Thymus (tissue), 11 donors: ENCODE data around the gene BLVRB. TPM values are rescaled to one million over a fixed set of nuclear protein-coding genes. Genes with fewer than 3 reads are reported as not detected.
"Not testable (repeated sequence)": the region's sequence is repeated elsewhere in the genome, so short reads cannot be mapped to it uniquely, and the experiment has no call there.

Experiments used
- DNase-seq, 9 donors: peaks; one replicate each; pipeline ENCODE4 v3.0.0-alpha.2; 2013; ENCODE audit warnings: low spot score in 9 of 9, low read depth in 6 of 9, missing footprints in 1 of 9
- H3K27ac ChIP-seq, 2 donors: one replicate each; pipeline ENCODE4 v1.5.1; 2013; ENCODE audit warnings: control low read depth in 1 of 2, low read depth in 1 of 2, low read length in 1 of 2, mild to moderate bottlenecking in 1 of 2, moderate library complexity in 1 of 2
- H3K27me3 ChIP-seq, 2 donors: one replicate each; pipeline ENCODE4 v1.5.1; 2013; ENCODE audit warnings: low read length in 1 of 2; ENCODE audit not compliant: control insufficient read depth in 2 of 2, insufficient read depth in 1 of 2
- H3K36me3 ChIP-seq, 2 donors: one replicate each; pipeline ENCODE4 v1.5.1; 2013; ENCODE audit warnings: low read length in 1 of 2, mild to moderate bottlenecking in 1 of 2, moderate library complexity in 1 of 2; ENCODE audit not compliant: control insufficient read depth in 2 of 2, insufficient read depth in 2 of 2
- H3K4me1 ChIP-seq, 2 donors: one replicate each; pipeline ENCODE4 v1.5.1; 2013; ENCODE audit warnings: low read length in 2 of 2; ENCODE audit not compliant: control insufficient read depth in 2 of 2, insufficient read depth in 2 of 2
- H3K4me3 ChIP-seq, 2 donors: one replicate each; pipeline ENCODE4 v1.5.1; 2013; ENCODE audit warnings: low read length in 2 of 2, control low read depth in 1 of 2, mild to moderate bottlenecking in 1 of 2
- H3K9me3 ChIP-seq, 2 donors: one replicate each; pipeline ENCODE4 v1.5.1; 2013; ENCODE audit warnings: low read length in 1 of 2, mild to moderate bottlenecking in 1 of 2; ENCODE audit not compliant: control insufficient read depth in 2 of 2, insufficient read depth in 1 of 2
- WGBS: extraction: QIAGEN DNeasy Blood & Tissue Kit; methylation state at CpG from one replicate; pipeline ENCODE4 v1.1.7; 2013; 5-methylcytosine and 5-hydroxymethylcytosine counted together
- polyA plus RNA-seq: library from polyadenylated mRNA; stranded (reverse); fragments of 200-250 nt; gene quantifications from one replicate; pipeline ENCODE4 v1.2.3, GENCODE V29; 2013
- total RNA-seq: library from RNA; stranded (reverse); fragments of 120-200 nt; gene quantifications from one replicate; pipeline ENCODE4 v1.2.4, GENCODE V29; 2013
- donor health status: healthy.

BLVRB gene
- total and polyA plus RNA-seq, 2 donors: 49.9 to 88.8 TPM

DNA sequence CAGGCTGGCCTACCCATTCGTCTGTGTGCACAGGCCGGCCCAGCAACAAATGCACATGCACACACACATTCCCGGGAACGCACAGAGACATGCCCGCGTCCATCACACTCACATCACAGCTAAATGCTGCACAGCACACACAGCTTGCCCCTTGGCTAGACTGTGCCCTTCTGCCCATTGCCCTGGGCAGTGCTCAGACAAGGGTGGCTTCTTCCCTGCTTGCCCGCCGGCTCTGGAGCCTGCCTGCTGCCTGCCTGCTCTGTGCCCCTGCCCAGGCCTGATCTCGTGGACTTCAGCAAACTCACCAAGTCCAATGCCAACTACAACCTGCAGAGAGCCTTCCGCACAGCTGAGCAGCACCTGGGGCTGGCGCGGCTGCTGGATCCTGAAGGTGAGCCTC lies 31.7 kb upstream of the BLVRB start:
- Histone ChIP-seq H3K9me3 (no peaks in the 10 kb centered on the region), H3K4me3 (no peak overlapping the region), H3K36me3 (no peaks in the 10 kb centered on the region), H3K4me1 (no peaks in the 10 kb centered on the region), H3K27ac (no peak overlapping the region), H3K27me3 (peaks cover 0 to 11% of the 10 kb centered on the region in 2 donors)
- WGBS: 92% methylated on average over 12 of the region's 12 CpGs
- no peak for DNase-seq

DNA sequence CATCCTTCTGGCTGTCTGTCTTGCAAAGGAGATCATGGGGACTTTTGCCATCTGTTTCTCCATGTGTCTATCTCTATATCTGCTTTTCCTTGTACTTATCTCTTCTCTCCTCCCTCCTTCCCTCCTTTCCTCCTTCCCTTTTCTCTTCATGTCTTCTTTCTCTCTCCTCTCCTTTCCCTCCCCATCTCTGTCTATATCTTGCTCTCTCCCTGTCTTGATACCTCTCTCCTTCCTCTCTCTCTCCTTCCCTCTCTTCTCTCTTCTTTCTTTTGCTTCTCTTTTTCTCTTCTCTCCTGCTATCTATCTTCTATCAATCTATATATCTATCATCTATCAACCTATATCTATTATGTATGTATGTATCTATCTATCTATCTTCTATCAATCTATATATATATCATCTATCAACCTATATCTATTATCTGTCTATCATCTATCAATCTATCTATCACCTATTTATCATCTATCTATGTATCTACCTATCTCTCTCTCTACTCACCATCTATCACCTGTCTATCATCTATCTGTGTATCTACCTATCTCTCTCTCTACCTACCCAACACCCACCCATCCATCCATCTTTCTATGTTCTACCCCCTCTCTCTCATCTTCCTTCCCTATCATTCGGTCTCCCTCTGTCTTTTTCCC lies 28.8 kb upstream of the BLVRB start:
- no peak for DNase-seq
- 76% methylated on average over 1 of the region's 1 CpG for WGBS
- no peaks in the 10 kb centered on the region for H3K9me3 ChIP-seq
- no peak overlapping the region for H3K27ac ChIP-seq
- H3K4me1 ChIP-seq: no peaks in the 10 kb centered on the region
- peaks cover 0 to 19% of the 10 kb centered on the region in 2 donors for H3K27me3 ChIP-seq
- H3K36me3 ChIP-seq: no peaks in the 10 kb centered on the region
- H3K4me3 ChIP-seq: no peak overlapping the region

DNA sequence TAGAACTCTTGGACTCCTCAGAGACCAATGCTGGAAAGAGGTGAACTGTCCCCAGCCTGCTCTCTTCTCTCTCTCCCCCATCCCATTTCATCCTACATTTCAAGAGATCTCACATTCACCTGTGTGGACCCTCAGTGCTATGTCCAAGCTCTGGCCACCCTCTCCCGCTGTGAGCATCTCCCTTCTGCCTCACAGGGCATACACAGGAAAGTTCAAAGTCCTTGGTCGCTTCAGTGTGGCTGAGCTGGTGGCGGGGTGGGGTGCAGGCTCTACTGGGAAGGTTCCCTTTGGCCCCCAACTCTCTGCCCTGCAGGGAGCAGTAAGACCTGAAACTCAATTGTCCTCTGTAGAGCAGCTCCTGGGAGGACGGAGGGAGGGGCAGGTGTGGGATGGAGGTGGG lies 28.2 kb upstream of the BLVRB start:
- H3K4me3 ChIP-seq: no peak overlapping the region
- no peaks in the 10 kb centered on the region for H3K4me1 ChIP-seq
- H3K27me3 ChIP-seq: peaks cover 0 to 25% of the 10 kb centered on the region in 2 donors
- no peaks in the 10 kb centered on the region for H3K36me3 ChIP-seq
- 58% methylated on average over 4 of the region's 4 CpGs for WGBS
- no peak for DNase-seq
- H3K9me3 ChIP-seq: no peaks in the 10 kb centered on the region
- H3K27ac ChIP-seq: no peak overlapping the region

DNA sequence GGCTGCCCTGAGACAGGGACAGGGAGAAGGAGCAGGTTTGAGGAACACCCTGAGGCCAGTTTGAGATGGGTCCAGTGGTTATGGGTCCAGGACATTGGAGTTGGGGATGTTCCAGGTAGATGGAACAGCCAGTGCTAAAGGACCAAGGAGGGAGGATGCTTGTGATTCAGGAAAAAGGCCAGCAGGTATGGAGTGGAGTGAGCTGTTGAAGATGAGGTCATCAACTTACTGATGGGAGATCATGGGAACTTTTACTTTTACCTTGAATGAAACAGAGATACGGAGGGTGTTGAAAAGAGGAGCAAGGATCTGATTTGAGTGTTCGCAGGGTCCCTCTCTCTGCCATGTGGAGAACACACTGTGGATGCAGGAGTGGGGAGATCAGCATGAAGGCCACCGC lies 26.7 kb upstream of the BLVRB start:
- H3K4me1 ChIP-seq: no peaks in the 10 kb centered on the region
- H3K27me3 ChIP-seq: peaks cover 0 to 40% of the 10 kb centered on the region in 2 donors
- 93% methylated on average over 3 of the region's 3 CpGs for WGBS
- H3K36me3 ChIP-seq: no peaks in the 10 kb centered on the region
- DNase-seq: no peak
- no peaks in the 10 kb centered on the region for H3K9me3 ChIP-seq
- H3K27ac ChIP-seq: no peak overlapping the region
- no peak overlapping the region for H3K4me3 ChIP-seq

DNA sequence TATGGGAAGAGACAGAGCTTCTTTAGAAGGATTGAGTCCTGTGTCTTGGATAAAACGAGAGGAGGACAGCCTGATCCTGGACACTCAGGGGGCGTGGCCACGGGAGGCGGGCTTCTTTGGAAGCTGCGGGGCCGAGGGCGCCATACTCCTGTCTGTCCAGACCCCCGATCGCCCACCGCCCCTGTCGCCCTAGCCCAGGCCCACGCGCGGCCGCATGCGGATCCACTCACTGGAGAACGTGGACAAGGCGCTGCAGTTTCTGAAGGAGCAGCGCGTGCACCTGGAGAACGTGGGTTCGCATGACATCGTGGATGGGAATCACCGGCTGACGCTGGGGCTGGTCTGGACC lies 24.3 kb upstream of the BLVRB start:
- no peaks in the 10 kb centered on the region for H3K4me1 ChIP-seq
- no peak overlapping the region for H3K4me3 ChIP-seq
- peaks cover 0 to 46% of the 10 kb centered on the region in 2 donors for H3K27me3 ChIP-seq
- H3K27ac ChIP-seq: no peak overlapping the region
- H3K36me3 ChIP-seq: no peaks in the 10 kb centered on the region
- WGBS: 63% methylated on average over 25 of the region's 25 CpGs
- no peak for DNase-seq
- H3K9me3 ChIP-seq: no peaks in the 10 kb centered on the region

DNA sequence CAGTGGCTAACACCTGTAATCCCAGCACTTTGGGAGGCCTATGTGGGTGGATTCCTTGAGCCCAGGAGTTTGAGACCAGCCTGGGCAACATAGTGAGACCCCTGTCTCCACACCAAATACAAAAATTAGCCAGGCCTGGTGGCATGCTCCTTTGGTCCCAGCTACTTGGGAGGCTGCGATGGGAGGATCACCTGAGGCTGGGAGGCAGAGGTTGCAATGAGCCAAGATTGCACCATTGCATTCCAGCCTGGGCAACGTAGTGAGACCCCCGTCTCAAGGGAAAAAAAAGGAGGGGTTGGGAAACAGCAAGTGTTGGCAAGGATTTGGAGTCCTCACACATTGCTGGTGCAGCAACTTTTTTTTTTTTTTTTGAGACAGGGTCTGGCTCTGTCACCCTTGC lies 20.5 kb upstream of the BLVRB start:
- H3K27ac ChIP-seq: no peak overlapping the region
- DNase-seq: no peak
- no peak overlapping the region for H3K4me3 ChIP-seq
- WGBS: 90% methylated on average over 3 of the region's 3 CpGs
- no peaks in the 10 kb centered on the region for H3K9me3 ChIP-seq
- no peaks in the 10 kb centered on the region for H3K4me1 ChIP-seq
- H3K36me3 ChIP-seq: no peaks in the 10 kb centered on the region
- H3K27me3 ChIP-seq: peaks cover 0 to 37% of the 10 kb centered on the region in 2 donors

DNA sequence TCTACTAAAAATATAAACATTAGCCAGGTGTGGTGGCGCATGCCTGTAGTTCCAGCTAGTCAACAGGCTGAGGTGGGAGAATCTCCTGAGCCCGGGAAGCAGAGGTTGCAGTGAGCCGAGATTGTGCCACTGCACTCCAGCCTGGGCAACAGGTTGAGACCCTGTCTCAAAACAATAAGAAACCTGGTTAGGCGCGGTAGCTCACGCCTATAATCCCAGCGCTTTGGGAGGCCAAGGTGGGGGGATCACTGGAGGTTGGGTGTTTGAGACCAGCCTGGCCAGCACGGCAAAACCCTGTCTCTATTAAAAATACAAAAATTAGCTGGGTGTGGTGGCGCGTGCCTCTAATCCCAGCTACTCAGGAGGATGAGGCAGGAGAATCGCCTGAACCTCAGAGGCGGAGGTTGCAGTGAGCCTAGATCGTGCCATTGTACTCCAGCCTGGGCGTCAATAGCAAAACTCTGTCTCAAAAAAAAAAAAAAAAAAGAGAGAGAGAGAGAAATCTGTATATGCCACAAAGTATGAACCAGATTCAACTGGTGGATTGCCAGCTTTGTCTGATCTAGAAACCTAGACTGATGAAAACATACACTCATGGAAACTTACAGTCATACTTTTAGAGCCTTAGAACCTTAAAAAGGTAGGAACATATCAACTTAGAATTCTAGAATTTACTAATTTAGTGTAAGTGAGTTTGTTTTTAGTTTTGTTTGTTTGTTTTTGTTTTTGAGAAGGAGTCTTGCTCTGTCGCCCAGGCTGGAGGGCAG lies 10.5 kb upstream of the BLVRB start:
- H3K4me1 ChIP-seq, H3K36me3 ChIP-seq, DNase-seq, H3K9me3 ChIP-seq, H3K27ac ChIP-seq, H3K27me3 ChIP-seq, H3K4me3 ChIP-seq: not testable (repeated sequence)
- 96% methylated on average over 15 of the region's 15 CpGs for WGBS

DNA sequence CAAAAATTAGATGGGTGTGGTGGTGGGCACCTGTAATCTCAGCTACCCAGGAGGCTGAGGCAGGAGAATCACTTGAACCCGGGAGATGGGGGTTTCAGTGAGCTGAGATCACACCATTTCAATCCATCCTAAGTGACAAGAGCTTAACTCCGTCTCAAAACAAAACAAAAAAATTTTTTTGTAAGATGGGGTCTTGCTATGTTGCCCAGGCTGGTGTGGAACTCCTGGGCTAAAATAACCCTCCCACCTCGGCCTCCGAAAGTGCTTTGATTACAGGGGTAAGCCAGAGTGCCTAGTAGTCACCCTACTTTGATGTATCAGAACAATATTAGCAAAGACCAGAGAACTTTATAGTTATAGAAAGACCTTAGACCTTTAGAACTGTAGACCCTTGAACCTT lies 9.2 kb upstream of the BLVRB start:
- no peaks in the 10 kb centered on the region for H3K36me3 ChIP-seq

DNA sequence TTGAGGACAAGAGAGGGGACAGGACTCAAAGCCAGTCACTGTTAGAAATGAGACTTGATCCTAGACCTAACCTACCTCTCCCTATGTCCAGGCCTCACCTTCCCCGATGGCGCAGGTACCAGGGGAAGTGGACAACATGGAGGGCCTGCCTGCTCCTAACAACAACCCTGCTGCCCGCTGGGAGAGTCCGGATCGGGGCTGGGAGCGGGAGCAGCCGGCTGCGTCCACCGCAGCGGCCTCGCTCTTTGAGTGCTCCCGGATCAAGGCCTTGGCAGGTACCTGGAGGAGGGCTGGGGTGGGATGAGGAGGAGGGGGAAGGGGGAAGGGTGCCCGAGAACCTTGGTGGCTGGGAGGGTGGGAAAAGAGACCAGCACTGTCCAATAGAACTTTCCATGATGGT lies 7.0 kb upstream of the BLVRB start:
- Histone ChIP-seq H3K4me3 (no peak overlapping the region), H3K4me1 (no peaks in the 10 kb centered on the region), H3K36me3 (no peaks in the 10 kb centered on the region), H3K27ac (no peak overlapping the region), H3K27me3 (peaks cover 13 to 24% of the 10 kb centered on the region in 2 donors), H3K9me3 (no peaks in the 10 kb centered on the region)
- DNase-seq: no peak
- 97% methylated on average over 13 of the region's 13 CpGs for WGBS

More for the DNA sequence above, 9.2 kb upstream of the BLVRB start:
- WGBS: 96% methylated on average over 4 of the region's 4 CpGs
- no peak overlapping the region for H3K27ac ChIP-seq
- H3K4me1 ChIP-seq: no peaks in the 10 kb centered on the region
- no peak for DNase-seq
- H3K4me3 ChIP-seq: no peak overlapping the region
- H3K9me3 ChIP-seq: no peaks in the 10 kb centered on the region
- peaks cover 0 to 6% of the 10 kb centered on the region in 2 donors for H3K27me3 ChIP-seq
